Mucosa of gallbladder (tissue), 1 donor: ENCODE measurements around the gene DPYSL4. TPM values are rescaled to one million over a fixed set of nuclear protein-coding genes. Genes with fewer than 3 reads are reported as not detected.

Experiments used
- DNase-seq: peaks from one replicate; pipeline ENCODE4 v3.0.0-alpha.2; 2020; ENCODE audit warnings: low spot score
- total RNA-seq: library from RNA; stranded (reverse); gene quantifications from one replicate; pipeline ENCODE4 v1.2.1, GENCODE V29; 2021
- donor health status: DM: no; HTN: no; CAD: no.

Gene DPYSL4
- total RNA-seq, 1 donor from 2014 or later = 0.81 TPM

DNA sequence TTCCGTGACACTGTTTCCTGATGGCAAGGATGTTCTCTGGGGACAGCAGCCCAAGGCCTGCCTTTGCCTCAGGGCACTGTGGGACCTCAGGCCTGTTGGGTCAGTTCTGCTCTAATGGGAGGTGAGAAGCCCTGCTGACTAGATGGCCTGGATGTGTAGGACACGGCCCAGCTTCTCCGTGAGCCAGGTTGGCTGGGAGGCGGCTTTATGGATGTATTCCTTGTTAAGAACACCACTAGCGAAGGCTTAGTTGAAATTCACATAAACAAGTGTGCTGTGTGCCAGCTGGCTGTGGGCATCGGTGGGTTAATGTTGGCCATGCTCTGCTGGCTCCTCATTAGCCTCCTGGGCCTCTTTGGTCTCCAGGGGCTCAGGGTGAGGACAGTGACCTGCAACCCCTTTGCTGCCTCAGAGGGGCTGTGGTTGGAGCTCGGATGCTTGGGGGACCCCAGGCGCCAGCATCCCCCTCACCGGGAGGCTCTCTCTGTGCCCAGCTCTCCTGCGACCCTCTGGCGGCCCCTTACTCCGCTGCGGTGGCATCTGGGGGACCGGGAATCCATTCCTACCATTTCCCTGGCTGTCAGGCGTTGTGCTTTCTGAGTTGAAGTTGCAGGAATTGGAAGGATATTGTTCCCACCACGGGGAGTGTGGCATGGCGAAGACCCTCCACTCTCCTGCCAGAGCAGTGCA lies 22.8 kb upstream of the DPYSL4 start:
- no peak for DNase-seq

DNA sequence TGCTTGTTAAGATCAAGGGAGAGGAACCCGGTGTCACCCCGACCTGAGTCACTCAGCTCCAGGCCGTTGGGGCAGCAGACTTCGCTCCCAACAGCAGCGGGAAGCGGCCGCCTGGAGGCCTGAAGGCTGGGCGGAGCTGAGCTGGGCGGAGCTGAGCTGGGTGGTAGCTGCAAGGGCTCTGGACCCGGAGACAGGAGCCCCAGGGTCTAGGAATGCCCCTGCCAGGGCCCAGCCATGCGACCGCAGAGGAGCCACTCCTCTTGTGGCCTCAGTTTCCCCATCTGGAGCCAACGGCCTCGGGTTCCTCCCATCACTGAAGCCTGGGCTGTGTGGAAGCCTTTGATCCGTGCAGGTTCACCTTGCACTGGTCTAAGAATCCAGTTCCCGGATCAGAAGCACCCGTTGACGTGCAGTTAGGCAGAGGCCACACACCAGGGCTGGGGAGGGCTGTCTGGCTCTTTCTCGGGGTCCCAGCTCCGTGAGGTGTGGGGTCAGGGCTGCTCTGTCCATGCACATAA lies 21.9 kb upstream of the DPYSL4 start:
- DNase-seq = peak; percentile 20

DNA sequence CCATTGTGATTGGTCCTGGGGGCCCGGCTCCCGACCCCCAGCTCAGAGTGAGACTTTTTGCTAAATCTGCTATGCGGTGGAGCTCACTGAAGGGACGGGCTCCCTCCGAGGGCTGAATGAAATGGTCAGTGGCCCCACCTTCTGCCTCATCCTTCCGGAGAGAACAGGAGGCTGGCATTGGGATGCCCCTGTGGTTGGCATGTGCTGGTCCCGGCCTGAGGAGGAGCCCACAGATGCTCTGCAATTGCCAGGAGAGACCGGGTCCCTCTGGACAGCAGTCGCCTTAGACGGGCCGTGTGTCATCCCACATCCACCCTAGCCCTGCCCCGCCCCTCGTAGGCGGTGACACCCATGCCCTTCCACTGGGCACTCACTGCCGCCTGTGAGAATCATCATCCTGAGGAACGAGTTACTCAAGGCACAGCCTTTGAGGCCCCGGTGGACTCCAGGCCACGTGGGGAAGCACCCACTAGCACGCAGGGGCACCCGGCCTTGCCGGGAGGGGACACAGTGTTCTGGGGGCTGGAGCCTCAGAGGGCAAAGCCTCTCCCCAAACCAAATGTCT lies 21.2 kb upstream of the DPYSL4 start:
- DNase-seq = no peak

DNA sequence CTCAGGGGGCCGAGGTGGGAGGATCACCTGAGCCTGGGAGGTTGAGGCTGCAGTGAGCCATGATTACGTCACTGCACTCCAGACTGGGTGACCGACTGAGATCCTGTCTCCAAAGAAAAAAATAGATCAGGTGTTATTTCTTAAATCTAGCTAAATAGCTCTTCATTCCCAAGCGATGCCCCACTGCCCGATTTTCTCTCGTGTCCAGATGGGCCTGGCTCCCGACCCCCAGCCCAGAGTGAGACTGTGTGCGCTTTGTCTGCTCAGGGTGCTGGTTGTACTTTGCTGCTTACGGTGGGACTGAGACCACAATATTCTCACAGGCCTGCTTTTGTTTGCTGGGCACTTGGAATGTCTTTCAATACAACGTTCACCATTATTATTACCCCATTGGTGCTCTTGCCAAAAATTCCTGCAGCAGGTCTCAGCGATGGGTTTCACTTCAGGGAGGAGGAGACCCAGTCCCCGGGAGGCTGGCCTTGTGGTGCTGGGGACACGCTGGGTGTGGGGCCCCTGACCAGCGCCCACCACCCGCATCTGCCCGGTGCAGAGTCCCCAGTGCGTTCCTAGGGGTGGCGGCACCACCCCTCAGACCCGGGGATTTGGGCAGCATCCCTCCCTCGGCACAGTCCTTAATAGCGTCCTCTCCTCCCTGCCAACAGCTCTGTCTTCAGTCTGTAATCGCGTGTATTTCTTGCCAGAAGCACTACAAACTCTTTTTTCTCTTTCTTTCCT lies 20.4 kb upstream of the DPYSL4 start:
- no peak for DNase-seq

DNA sequence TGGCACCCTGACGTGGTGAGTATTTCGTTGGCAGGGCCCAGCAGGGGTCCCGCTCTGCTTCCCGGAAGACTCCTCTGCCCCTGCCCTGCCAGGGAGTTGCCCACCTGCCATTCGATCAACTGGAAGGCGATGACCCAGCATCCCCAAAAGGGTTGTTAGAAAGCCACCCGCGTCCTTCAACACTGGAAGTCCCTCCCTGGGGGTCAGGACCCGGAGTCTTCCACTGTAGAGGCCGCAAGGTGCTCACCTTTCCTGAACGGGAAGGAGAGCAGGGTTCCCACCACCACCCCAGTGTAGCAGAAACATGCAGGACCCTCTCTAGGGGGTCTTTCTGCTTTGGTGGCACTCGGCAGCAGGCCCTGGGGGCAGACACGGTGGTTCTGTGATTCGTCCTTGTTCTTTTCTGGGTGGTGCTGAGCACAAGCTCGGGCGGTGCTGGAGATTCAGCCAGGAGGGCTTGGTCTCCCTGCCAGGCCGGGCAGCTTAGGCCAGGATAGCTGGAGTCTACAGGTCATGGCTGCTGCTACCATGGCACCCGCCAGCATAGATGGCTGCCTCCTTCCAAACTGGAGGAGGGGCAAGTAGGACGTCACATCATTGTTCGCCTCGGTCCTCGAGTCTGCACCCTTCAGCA lies 19.6 kb upstream of the DPYSL4 start:
- no peak for DNase-seq

DNA sequence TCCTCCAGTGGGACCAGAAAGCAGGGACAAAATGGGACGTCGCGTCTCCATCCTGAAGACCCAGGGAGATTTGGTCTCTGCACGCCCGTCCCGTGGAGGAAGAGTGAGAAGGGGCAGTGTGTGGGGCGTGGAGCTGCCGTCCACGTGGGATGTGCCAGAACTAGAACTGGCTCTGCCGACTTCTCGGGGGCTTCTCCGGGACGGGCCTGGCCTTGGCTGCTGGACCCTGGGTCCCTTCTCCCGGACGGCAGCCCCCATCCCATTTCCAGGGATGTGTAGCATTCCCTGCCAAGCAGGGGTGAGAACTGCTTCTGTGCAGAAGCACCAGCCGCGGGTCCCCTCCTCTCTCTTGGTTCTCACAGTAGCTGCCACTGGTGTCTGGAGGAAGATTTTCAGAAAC lies 18.8 kb upstream of the DPYSL4 start:
- no peak for DNase-seq

DNA sequence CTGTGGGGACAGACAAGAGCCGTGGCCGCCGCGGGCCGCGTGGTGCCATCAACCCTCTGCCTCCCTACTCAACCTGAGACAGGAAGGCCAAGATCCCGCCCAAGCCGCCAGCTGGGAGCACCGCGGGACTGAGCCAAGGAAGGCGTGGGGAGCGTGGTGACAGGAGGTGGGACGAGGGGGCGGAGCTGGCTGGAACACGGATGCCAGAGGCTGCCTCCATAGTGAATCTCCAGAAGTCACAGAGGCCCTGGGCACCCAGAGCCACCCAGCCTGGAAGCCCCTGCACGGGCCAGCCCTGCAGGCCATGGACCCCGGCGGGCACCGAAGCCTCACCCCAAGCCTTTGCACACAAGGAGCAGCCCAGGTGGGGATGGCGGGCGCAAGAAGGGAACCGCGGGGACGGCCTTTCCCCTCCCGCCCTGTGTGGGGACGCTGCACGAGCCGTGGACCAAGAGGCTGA lies 18.1 kb upstream of the DPYSL4 start:
- no peak for DNase-seq

DNA sequence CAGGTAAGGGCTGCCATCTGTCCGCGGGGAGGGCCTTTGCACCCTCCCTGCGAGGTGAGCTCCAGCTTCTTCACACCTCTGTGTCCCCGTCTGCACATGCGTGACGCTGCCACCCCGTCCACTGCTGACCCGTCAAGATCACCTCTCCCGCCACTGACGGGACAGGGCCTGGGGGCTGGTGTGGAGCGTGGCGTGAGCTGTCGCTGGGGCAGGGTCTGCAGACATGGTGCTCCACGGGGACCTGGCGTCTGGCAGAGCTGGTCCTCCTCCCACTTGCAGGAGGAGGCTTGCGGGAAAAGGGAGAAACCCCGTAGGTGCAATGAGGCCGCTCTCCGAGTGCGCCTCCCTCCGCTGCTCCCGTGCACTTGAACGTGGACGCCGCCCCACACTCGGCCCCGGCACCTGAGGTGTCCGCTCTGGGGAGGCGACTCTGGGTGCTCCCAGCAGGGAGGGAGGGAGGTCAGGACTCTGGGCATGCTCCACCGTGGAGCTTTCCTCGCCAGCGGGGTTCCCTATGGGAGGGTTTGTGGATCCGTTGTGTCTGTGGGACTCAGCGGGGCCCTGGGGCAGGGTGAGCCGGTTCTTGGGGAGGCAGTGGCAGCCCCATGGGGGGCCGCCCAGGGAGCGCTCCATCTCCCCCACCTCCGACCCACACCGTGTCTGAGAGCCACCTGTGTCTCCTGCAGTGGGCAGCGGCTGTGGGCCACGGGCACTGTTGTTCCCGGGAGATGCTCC lies 17.6 kb upstream of the DPYSL4 start:
- no peak for DNase-seq

DNA sequence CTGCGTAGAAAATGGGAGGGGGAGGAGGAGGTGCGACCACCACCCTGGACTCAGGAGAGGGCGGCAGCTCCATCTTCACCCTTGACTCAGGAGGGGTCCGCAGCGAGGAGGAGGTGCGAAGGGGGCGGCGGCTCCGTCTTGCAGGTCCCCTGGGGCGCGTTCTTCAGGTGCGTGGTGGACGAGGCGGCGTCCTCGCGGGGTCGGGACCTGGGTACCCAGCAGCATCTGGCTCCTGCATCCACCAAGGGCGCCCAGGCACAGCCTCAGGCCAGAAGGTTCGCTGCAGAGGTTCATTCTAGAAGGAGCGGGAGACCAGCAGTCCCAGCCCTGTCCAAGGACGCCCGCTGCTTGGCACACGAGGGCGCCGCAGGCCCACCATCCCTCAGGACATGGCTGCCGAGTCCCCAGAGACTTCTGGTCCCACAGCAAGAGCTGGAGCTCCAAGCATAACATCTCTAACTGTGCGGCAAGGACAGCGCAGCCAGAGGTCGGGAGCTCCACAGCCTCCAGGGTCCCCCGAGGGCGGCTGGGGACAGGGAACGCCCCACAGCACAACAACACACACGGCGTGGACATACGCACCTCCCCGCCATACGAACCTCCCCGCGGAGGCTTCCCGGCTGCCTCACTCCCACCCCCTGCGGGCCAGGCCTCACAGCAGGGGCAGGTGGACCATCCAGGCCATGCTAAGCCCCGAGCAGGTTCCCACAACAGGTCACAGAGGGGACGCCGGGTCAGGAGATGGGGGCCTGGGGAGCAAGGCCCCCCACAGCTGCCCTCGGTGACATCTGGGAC lies 16.8 kb upstream of the DPYSL4 start:
- no peak for DNase-seq

DNA sequence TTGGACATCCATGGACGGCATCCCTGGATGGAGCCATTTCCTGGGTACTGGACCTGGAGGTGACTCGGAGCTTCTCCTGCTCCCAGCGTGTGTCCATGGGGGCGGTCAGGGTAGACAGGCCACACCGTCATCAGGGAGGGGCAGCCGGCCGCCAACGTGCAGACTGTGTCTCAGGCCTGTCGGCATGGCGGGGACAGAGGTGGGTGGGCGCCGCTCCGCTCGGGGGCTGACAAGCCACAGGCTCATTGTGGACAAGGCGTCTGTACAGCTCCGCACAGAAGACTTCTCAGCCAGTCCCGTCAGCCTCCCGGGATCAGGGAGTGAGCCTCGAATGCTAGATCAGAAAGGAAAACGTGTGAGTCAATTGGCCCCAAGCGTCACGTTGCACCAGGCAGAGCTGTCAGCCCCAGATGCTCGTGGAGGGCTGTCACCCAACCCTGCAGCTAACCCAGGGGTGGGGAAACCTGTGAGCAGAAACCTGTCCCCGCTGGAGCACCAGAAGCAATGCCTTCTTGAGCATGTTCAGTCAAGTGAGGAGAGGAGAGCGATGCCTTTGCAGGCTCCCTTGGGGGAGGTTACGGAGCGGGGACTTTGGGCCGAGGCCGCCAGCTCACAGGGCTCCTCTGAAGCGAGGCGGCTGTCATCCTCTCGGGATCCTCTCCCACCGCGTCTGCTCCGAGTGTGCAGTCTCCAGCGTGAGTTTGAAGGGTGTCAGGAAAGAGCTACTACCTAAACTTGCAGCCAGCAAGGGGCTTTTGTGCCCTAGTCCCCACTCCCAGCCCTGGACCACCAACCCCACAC lies 16.0 kb upstream of the DPYSL4 start:
- no peak for DNase-seq

DNA sequence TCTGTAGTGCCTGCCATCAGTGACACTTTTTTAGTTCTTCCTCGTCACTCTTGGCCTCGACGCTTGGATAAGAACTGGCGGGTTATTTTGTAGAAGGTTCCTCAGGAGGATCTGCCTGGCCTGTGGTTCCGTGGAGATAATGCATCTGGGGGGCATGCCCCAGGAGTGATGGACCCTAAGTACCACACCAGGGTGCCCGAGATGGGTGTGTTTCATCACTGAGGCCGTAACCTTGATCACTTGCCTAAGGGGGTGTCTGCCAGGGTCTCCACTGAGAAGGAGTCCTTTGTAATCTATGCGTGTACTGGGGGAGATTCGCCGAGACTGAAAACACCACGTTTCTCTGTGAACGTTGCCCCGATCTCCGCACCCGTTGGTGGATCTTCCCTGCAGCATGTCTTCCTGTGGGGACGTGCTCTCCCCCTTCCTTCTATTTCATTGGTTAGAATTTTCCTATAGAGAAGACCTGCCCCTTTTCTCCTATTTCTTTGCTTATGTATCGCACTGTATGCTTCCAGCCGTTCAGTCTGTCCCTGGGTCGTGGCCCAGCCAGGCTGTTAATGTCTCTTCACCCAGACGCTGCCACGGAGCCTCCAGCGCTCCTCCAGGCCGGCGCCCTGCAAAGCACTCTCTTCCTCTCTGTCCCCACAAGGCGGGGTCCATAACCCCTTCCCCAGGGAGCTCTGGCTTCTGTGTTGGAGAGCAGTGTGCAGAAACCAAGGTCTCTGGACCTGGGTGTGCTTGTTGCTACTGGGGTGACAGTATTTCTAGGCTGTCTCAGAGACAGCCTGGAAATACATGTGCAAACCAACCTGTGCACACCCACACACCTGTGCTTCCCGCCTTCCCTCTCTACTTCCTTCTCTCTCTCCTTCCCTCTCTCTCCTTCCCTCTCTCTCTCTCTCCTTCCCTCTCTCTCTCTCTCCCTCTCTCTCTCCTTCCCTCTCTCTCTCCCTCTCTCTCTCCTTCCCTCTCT lies 14.4 kb upstream of the DPYSL4 start:
- DNase-seq = no peak

DNA sequence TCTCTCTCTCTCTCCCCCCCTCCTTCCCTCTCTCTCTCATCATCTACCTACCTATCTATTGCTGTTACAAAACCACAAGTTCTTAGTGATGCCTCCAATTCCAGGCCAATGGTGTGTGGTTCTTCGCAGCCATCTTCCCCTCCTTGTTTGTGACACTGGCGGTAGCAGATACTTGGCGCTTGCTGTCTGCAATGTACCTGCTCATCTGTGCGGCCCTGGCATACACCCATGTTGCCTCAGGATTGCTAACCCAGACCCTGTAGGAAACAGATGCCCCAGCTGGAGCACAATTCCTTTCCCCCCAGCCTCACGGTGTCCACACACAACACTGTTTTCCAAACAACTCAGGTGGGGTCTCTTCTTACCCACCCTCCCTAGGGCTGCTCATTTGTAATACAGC lies 13.6 kb upstream of the DPYSL4 start:
- DNase-seq = no peak

DNA sequence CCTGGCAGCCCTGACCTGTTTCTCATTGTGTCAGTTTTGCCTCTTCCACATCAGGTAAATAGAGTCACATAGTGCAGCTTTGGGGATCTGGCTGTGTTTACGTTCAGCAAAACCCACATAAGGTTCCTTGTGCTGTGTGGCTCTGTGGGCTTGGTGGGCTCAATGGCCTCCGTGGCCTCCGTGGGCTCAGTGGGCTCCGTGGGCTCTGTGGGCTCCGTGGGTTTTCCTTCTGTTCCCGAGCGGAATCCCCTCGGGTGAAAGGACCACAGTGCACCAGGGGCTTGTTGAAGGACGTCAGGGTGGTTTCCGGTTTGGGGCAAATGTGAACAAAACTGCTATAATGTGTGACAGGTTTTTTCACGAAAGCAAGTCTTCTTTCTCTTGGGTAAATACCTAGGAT lies 12.5 kb upstream of the DPYSL4 start:
- no peak for DNase-seq

DNA sequence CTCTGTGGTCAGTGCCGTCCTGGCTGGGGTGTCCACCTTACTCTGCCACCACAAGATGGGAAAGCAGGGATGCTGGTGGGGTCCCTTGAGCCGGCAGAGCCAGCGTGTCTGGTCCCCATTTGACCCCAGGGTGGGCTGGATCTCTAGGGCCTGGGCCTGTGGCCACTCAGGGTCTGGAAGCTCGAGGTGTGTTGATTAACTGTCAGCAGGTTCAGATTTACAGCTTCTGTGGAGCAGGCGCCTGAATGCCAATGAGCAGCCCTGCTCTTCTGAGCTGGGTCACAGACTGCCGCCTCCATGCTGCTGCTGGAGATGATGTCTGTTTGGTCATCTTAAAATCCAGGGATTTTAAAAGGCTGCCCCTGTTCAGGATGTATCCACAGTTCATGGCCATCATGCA lies 11.3 kb upstream of the DPYSL4 start:
- DNase-seq = no peak

DNA sequence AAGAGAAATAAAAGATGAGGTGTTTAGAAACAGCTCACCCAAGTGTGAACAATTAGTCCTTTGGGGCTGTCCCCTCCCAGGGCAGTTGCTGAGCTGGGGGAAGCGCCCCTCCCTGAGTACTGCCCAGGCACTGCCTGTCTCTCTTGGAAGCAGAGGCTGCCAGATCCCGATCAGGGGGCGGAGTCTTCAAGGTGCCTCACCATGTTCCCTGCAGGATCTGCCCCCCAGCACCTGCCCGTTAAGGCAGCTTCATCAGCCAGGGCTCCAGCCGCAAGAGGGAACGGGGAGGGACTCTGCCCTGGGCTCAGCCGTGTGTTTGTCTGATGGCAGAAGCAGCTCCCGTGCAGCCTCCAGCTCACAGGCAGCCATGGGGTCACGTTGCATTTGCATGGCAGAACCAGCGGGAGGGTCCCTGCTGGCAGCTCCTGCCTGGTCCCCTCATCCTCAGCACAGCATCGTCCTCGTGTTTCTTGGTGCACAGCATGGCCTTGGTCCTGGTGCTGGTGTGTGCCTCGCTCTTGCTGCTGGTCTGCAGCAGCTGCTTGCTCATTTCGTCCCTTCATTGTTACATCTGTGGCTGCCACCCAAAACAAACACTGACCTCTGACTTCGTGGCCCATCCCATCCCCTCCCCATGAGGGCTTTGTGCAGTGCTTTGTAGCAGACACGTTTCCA lies 10.7 kb upstream of the DPYSL4 start:
- DNase-seq = no peak

DNA sequence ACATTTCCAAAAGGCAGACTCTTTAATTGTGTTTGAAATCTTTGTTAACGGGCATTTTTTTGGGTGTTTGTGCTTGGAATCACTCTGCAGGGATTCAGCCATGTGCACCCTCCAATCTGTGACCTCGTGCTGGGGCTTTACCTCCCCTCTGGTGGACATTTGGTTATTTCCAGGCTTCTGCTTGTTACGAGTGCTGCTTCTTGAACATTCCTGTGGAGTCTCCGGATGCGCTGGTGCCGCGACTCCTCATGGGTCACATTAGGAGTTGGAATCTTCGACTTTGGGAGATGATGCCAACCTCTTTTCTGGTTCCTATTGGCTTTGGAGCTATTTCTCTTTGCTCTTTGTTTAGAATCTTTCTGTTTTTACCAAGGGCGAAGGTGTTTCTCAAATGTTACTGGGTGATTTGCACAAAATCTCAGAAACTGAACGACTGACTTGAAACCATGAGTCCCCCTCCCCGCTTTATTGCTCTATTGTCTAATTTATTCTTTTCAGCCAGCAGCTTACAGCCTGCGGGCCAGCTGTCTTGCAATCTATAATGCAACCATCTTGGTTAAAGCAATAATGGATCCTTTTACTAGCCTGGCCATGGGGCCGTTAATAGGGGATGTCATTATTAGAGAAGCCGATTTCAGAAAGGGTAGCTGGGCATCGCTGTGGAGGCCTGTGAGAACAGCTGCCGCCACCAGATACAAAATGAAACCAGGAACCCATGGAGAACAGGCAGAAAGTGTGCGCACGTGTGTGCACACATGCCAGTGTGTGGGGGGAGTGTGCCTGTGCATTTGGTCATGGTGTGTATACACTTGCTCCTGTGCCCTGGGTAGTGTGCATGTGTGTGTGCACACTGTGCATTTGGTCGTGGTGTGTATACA lies 9.9 kb upstream of the DPYSL4 start:
- no peak for DNase-seq

DNA sequence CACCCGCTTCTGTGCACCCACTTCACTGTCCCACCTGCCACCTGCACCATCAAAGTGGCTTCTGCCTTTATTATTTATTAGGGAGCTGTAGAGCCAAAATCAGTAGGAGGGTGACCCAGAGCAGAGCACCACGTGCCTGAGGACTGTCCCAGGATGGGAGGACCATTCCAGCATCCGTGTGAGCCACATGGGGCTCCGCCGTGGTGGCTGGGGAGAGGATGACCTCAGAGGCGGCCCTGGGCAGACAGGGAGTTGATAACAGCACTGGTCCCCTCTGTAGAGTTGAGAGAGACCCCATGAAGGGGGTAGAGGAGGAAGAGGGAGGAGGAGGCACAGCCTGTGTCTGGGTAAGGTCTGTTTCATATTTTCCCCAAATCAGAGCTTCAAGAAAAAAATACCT lies 8.7 kb upstream of the DPYSL4 start:
- DNase-seq = no peak
